Activated CD8-positive, alpha-beta memory T cell treated with anti-CD3 and anti-CD28 coated beads for 48 hours (primary cell): Measurements from ENCODE around the gene RANBP1.

ENCODE experiments used
- DNase-seq, 3 experiments: peaks; one replicate each; pipeline ENCODE4 v3.0.0-alpha.2; 2020; ENCODE audit warnings: low read depth in 2 of 3, low spot score in 2 of 3

Gene RANBP1

DNA sequence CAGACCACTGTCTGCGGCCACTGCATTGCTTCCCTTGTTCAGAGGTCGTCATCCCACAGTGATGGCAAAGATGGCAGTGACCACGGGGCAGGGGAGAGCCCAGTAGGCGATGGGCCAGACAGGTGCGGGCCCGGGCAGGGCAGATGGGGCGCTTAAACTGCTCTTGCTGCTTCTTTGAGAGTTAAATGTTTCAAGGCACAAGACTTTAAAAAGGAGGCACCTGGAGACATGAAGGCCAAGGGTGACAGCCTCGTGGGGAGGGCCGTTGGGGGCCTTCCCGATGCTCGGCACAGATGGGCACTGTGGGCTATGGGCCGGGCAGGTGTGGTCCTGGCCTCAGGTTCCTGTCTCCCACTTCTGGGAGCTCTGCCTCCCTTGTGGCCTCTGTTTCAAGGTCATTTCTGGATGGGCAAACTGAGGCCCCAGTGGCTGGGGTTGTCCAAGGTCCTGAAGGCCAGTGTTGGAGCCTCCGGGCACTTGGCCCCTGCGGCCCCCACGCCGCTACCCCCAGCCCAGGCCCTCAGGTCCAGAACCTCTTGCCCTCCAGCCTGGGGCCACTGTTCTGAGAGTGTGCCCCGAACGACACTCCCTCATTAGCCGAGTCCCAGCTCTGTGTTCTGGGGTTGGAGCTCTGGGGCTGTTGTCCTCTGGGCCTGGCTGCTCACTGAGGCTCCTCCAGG lies 51.9 kb downstream of the RANBP1 start:
- DNase-seq, result no peak

DNA sequence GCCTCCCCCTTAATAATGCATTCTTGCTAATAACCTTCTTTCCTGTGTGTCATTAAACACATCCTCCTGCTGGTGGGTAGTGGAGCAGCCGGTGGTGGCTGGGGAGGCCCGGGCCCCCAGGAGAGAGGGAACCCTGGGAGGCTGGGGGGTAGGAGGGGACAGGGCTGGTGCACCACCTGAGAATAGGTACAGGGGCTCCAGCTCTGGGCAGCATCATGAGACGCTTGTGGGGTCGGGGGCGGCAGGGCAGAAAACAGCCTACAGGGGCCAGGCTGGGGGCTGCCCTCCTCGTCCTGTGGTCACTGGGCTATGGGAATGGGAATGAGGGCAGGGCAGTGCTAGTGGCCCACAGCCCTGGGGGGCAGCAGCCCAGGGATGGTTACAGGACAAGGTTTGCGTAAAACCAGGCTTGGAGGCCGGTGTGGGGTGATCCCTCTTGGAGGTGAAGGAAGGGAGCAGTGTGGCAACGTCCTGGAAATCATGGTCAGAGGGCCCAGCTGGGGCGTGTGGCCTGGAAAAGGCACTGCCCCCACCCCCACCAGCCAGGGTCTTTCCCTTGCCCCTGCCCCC lies 53.4 kb downstream of the RANBP1 start:
- no peak for DNase-seq

DNA sequence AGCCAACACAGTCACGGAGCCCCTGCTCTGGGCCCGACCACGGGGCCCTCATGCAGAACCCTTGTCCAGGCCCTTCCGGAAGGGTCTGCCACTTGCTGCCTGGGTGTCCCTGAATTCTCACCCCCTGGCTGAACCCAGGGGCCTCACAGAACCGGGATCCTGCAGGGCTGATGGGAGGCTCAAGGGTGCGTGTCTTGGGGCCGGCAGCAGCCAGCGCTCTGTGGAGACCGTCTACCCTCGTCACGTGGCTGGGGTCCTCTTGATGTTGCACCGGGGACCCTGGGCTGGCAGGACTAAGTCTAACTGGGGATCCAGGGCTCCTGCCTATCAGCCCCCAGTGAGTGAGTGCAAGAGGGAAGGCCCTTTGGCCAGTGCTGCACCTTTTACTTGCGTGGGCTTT lies 54.3 kb downstream of the RANBP1 start:
- no peak for DNase-seq

DNA sequence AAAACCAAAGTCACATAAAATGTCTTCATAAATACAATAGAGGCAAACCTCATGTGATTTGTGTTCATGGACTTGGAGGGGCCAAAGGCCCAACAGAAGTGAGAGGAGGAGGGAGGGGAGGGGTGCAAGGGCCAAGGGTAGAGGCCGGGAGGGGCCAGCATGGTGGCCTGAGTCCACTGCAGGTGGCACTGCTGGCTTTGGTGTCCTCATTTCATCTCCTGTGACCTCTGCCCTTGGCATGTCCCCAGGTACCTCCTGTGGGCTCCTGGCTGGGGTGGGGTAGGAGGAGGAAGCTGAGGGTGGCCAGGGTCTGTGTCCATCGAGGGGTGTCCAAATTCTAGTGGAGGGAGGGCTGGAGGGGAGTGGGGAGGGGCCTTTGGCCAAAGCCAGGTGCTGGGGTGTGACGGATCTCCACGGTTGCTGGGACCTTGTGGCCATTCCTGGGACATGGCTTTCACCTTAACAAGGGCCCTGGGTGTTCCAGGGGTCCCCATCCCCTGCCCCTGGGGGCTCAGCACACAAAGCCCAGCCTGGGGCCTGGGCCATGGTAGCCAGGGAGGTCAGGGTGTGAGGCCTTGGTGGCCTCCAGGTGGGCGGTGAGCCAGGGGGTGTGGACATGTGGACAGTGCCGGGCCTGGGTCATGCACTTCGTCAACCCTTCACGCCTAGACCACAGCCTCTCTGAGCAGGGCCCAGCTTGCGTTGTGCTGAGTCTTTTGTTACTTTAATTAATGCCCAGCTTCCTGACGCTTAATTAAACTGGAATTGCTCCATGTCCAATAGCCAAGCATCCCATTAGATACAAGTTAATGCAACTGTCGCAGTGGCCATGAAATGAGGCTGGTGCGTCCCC lies 55.6 kb downstream of the RANBP1 start:
- no peak for DNase-seq

DNA sequence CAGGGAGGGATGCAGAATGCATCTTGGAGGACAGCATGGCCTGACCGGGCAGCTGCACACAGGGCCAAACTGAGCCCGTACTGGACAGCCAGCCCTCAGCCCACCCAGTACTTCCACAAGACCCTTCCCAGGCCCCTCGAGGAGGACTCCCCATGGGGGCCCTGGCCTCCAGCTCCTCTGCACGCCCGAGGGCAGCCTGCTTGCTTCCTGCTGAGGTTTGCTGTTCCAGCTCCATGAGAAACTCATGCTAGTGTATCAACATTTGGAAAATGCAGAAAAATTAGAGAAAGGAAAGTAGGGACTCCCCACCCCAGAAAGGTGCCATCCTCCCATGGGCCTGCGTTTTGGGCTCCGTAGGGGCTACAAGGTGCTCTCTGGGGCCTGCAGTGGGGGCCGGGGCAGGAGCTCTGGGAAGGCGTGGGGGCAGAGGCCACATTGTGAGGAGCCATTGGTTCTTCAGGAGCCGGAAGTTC lies 56.3 kb downstream of the RANBP1 start:
- DNase-seq, result no peak

DNA sequence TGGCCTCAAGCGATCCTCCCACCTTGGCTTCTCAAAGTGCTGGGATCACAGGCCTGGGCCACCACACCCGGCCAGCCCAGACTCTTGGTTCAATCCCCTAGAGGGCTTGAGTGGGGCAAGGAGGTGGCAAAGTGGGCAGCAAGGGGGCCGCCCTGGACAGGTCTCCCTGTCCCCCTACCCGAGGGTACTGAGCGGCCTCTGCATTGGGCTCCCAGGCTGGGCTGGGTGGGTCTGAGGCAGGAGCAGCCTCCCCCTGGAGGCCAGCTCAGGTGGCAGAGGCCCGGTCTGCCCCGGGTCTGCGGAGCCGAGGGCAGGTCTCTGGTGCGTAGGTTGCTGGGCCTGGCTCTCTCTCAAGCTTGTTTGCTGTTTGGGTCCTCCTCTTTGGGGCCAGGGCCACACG lies 57.3 kb downstream of the RANBP1 start:
- no peak for DNase-seq

DNA sequence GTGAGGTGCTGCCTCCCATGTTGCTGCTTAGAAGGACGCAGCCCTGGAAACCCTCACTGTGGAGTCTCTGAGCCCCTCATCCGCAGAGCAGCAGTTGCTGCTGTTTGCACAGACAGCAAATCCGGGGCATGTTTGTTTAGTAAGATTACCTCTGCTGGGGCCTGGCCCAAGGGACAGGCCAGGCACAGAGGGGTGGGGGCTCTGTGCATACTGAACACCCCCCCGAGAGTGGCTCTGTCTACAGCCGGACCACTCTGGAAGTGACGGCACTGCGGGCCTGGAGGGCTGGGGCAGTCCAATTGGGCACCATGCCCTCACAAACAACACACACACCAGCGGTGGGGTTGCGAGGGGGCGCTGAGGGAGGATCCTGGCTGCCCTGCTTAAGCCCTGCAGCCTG lies 57.9 kb downstream of the RANBP1 start:
- no peak for DNase-seq

DNA sequence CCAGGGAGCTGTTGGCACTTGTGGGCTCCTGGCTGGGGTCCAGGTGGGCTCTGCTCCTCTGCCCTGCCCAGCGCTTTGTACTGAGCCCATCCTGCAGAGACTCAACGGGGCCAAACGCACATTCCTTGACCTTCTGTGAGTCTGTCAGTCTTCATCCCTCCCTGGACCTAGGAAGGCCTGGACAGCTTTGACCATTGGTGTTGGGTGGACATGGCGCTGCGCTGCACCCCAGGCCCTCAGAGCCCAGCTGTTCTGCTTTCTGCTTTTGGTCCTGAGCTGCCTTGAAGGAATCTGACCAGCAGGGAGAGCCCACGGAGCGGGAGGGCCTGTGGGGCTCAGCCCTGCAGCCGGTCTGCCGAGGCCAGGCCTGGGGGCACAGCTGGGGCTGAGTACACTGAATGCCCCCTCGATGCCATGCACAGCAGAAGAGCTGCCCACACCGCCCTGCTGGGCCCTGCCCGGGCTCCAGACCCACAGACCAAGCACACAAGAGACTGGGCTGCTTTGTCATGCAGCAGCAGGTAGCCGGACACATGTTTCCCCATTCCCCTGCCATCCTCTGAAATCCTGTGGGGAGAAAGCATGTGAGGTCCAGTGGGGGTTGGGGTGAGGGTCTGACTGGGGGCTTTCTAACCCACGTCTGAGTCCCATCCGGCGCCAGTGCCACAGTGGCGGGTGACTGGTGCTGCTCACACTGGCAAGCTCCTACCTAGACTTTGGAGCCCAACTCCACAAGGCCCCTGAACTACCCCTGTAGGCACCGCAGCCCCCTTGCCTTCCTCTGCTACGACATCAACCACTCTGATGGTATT lies 59.1 kb downstream of the RANBP1 start:
- no peak for DNase-seq

DNA sequence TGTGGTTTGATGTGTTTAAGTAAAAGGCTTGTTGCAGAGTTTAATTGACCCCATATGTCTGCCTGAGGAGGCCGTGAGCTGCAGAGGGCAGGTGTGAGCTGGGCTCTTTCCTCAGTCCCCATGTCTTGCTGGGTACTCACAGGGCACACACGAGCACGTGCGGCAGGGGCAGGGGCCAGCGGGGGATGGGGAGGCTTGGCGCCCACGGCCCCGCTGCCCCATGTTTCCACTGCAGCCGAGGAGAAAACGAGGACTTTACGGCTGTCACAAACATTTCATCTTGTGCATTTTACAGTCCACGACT lies 59.6 kb downstream of the RANBP1 start:
- DNase-seq, result no peak

DNA sequence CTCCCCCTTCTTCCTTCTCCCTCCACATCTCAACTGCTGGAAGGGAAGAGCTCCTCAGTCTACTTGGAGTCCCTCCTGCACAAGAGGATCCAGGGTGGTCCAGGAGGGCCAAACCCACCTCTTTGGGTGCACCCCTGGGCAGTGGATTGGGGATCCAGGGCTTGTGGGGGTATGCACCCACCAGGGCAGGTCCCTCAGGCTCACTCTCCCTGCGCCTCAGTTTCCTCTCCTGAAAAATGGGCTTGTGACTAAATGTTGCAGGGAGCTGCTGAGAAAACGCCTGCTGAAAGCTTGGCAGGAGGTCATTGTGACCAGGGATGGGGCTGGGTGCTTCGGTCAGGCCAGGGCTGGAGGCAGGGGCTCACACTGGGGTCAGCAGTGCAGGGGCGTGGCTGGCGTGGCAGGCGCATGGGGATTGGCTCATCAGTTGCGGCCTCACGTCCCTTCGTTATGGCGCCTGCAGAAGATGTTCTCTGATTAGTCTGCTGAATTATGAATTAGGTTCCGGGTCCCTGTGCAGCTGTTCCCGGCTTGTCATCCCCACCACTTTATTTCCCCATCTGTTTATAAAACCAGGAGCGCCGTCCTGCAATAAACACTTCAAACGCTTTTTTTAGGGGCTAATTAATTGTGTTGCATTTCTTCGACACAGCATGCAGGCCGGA lies 60.6 kb downstream of the RANBP1 start:
- DNase-seq, result no peak
